ENCODE data around the gene OPCML.

GRCh38 chr11:132410383-132410782 is 1121.9 kb downstream of the OPCML start:
- TF ChIP-seq CTCF (IDR thresholded peaks at IDR 0.05): no peak
- TF ChIP-seq POLR2A (IDR thresholded peaks at IDR 0.05): no peak
